HG03095 (cell line): ENCODE results near the gene ESR2.

ENCODE experiments used
- ATAC-seq: cut with Tn5 transposase; IDR thresholded peaks from one replicate; pipeline ENCODE4 v1.9.1; 2021; ENCODE audit warnings: moderate library complexity; ENCODE audit not compliant: unreplicated experiment

The ESR2 gene

GRCh38 chr14:64092338-64092737, 201.8 kb downstream of the ESR2 start:
- ATAC-seq = no peak

- ATAC-seq = no peak
Observed at GRCh38 chr14:64091217-64091616, 203.0 kb downstream of the ESR2 start.

GRCh38 chr14:64089920-64090319, 204.3 kb downstream of the ESR2 start:
- ATAC-seq = no peak

GRCh38 chr14:64088647-64088964, 205.6 kb downstream of the ESR2 start:
- ATAC-seq = no peak

GRCh38 chr14:64082837-64083236, 211.3 kb downstream of the ESR2 start:
- ATAC-seq = no peak

- no peak for ATAC-seq
Observed at GRCh38 chr14:64081174-64081746, 212.9 kb downstream of the ESR2 start.

- no peak for ATAC-seq
Observed at GRCh38 chr14:64080452-64080851, 213.7 kb downstream of the ESR2 start.

- ATAC-seq = no peak
Observed at GRCh38 chr14:64075613-64076005, 218.6 kb downstream of the ESR2 start.

GRCh38 chr14:64074961-64075612, 219.1 kb downstream of the ESR2 start:
- no peak for ATAC-seq

GRCh38 chr14:64069634-64070359, 224.4 kb downstream of the ESR2 start:
- ATAC-seq = no peak

- ATAC-seq = no peak
Observed at GRCh38 chr14:64064447-64064846, 229.7 kb downstream of the ESR2 start.

- no peak for ATAC-seq
Observed at GRCh38 chr14:64062381-64063115, 231.6 kb downstream of the ESR2 start.

- ATAC-seq = no peak
Observed at GRCh38 chr14:64061706-64062105, 232.5 kb downstream of the ESR2 start.

GRCh38 chr14:64061115-64061514, 233.1 kb downstream of the ESR2 start:
- no peak for ATAC-seq

GRCh38 chr14:64060648-64061096, 233.5 kb downstream of the ESR2 start:
- ATAC-seq = no peak

- ATAC-seq = no peak
Observed at GRCh38 chr14:64060199-64060545, 234.0 kb downstream of the ESR2 start.

GRCh38 chr14:64059454-64060198, 234.5 kb downstream of the ESR2 start:
- ATAC-seq = no peak

- ATAC-seq = no peak
Observed at GRCh38 chr14:64053694-64054669, 240.2 kb downstream of the ESR2 start.

- ATAC-seq = no peak
Observed at GRCh38 chr14:64049616-64050381, 244.4 kb downstream of the ESR2 start.
